ENCODE results near the gene MAGI2. TPM values are rescaled to one million over a fixed set of nuclear protein-coding genes. Genes with fewer than 3 reads are reported as not detected.
"Not testable (repeated sequence)": the region's sequence is repeated elsewhere in the genome, so short reads cannot be mapped to it uniquely, and the experiment has no call there.

MAGI2 gene
- total and polyA plus RNA-seq, 4 donors = 0.37 to 4.1 (median 1.4) TPM

DNA sequence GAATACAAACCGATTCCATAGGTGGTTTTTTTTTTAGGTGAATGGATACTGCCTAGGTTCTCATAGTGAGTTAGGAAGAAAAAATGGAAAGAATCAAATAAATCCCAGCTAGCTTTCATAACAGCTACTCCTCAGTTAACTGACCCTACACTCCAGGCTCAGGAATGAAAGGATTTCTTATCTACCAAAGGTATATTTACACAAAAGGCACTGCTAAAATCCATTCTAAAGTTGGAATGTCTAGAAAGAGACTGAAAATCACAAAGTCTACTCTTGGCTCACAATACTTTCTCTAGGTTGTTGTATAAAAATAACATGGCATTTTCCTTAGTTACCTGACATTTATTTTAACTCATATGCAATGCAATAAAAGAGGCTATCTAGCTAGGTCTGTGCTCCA, 375.2 kb downstream of the MAGI2 start:
- no peak overlapping the region for H3K9ac ChIP-seq (ENCODE audit: low read depth in 1 of 2, low read length in 2 of 2)
- 63% methylated on average over 1 of the region's 1 CpG for WGBS
- H3K27ac ChIP-seq (ENCODE audit: low read depth in 1 of 2, low read length in 2 of 2) = no peak overlapping the region
- H3K27me3 ChIP-seq (ENCODE audit: control insufficient read depth in 4 of 4, insufficient read depth in 4 of 4, low read length in 3 of 4) = no peaks in the 10 kb centered on the region
- no peaks in the 10 kb centered on the region for H3K36me3 ChIP-seq (ENCODE audit: control insufficient read depth in 4 of 4, insufficient read depth in 3 of 4, low read depth in 1 of 4, low read length in 3 of 4)
- no peaks in the 10 kb centered on the region for H3K4me1 ChIP-seq (ENCODE audit: control insufficient read depth in 4 of 4, insufficient read depth in 4 of 4, low read length in 3 of 4)
- no peak overlapping the region for H3K4me3 ChIP-seq (ENCODE audit: low read depth in 1 of 3, low read length in 3 of 3)
- TF ChIP-seq RXRA (IDR thresholded peaks at IDR 0.05) (no peak), RAD21 (IDR thresholded peaks at IDR 0.05) (no peak), NR2F2 (IDR thresholded peaks at IDR 0.05) (no peak), GABPA (IDR thresholded peaks at IDR 0.05 in 1 of 2, conservative IDR thresholded peaks at IDR 0.05 in 1 of 2) (no peak), SP1 (IDR thresholded peaks at IDR 0.05) (no peak), FOXA1 (IDR thresholded peaks at IDR 0.05) (no peak), JUND (IDR thresholded peaks at IDR 0.05) (no peak), HNF4A (conservative IDR thresholded peaks at IDR 0.05) (no peak), TAF1 (conservative IDR thresholded peaks at IDR 0.05) (no peak), EGR1 (IDR thresholded peaks at IDR 0.05; ENCODE audit: low read depth in 2 of 2) (no peak), HNF4G (IDR thresholded peaks at IDR 0.05) (no peak)
- TF ChIP-seq, protein P1, sequence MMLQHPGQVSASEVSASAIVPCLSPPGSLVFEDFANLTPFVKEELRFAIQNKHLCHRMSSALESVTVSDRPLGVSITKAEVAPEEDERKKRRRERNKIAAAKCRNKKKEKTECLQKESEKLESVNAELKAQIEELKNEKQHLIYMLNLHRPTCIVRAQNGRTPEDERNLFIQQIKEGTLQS (IDR thresholded peaks at IDR 0.05) = no peak
- TF ChIP-seq, protein P2, sequence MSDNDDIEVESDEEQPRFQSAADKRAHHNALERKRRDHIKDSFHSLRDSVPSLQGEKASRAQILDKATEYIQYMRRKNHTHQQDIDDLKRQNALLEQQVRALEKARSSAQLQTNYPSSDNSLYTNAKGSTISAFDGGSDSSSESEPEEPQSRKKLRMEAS (IDR thresholded peaks at IDR 0.05) = no peak
- TF ChIP-seq, protein P3, sequence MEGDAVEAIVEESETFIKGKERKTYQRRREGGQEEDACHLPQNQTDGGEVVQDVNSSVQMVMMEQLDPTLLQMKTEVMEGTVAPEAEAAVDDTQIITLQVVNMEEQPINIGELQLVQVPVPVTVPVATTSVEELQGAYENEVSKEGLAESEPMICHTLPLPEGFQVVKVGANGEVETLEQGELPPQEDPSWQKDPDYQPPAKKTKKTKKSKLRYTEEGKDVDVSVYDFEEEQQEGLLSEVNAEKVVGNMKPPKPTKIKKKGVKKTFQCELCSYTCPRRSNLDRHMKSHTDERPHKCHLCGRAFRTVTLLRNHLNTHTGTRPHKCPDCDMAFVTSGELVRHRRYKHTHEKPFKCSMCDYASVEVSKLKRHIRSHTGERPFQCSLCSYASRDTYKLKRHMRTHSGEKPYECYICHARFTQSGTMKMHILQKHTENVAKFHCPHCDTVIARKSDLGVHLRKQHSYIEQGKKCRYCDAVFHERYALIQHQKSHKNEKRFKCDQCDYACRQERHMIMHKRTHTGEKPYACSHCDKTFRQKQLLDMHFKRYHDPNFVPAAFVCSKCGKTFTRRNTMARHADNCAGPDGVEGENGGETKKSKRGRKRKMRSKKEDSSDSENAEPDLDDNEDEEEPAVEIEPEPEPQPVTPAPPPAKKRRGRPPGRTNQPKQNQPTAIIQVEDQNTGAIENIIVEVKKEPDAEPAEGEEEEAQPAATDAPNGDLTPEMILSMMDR (IDR thresholded peaks at IDR 0.05; ENCODE audit: low read depth, low read length, missing input control) = no peak
- TF ChIP-seq, protein P4, sequence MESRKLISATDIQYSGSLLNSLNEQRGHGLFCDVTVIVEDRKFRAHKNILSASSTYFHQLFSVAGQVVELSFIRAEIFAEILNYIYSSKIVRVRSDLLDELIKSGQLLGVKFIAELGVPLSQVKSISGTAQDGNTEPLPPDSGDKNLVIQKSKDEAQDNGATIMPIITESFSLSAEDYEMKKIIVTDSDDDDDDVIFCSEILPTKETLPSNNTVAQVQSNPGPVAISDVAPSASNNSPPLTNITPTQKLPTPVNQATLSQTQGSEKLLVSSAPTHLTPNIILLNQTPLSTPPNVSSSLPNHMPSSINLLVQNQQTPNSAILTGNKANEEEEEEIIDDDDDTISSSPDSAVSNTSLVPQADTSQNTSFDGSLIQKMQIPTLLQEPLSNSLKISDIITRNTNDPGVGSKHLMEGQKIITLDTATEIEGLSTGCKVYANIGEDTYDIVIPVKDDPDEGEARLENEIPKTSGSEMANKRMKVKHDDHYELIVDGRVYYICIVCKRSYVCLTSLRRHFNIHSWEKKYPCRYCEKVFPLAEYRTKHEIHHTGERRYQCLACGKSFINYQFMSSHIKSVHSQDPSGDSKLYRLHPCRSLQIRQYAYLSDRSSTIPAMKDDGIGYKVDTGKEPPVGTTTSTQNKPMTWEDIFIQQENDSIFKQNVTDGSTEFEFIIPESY (IDR thresholded peaks at IDR 0.05) = no peak
- TF ChIP-seq, protein P5, sequence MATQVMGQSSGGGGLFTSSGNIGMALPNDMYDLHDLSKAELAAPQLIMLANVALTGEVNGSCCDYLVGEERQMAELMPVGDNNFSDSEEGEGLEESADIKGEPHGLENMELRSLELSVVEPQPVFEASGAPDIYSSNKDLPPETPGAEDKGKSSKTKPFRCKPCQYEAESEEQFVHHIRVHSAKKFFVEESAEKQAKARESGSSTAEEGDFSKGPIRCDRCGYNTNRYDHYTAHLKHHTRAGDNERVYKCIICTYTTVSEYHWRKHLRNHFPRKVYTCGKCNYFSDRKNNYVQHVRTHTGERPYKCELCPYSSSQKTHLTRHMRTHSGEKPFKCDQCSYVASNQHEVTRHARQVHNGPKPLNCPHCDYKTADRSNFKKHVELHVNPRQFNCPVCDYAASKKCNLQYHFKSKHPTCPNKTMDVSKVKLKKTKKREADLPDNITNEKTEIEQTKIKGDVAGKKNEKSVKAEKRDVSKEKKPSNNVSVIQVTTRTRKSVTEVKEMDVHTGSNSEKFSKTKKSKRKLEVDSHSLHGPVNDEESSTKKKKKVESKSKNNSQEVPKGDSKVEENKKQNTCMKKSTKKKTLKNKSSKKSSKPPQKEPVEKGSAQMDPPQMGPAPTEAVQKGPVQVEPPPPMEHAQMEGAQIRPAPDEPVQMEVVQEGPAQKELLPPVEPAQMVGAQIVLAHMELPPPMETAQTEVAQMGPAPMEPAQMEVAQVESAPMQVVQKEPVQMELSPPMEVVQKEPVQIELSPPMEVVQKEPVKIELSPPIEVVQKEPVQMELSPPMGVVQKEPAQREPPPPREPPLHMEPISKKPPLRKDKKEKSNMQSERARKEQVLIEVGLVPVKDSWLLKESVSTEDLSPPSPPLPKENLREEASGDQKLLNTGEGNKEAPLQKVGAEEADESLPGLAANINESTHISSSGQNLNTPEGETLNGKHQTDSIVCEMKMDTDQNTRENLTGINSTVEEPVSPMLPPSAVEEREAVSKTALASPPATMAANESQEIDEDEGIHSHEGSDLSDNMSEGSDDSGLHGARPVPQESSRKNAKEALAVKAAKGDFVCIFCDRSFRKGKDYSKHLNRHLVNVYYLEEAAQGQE (IDR thresholded peaks at IDR 0.05) = no peak
- no peaks in the 10 kb centered on the region for H3K9me3 ChIP-seq (ENCODE audit: control insufficient read depth in 4 of 4, low read length in 3 of 4)
- no peak for DNase-seq (ENCODE audit: low spot score)

DNA sequence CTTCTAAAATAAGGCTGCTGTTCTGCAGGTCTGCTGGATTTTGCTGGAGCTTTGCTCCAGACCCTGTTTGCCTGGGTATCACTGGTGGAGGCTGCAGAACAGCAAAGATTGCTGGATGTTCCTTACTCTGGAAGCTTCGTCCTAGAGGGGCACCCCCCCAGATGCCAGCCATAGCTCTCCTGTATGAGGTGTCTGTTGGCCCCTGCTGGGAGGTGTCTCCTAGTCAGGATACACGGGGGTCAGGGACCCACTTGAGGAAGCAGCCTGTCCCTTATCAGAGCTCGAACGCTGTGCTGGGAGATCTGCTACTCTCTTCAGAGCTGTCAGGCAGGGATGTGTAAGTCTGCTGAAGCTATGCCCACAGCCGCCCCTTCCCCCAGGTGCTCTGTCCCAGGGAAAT, 382.3 kb downstream of the MAGI2 start:
- 73% methylated on average over 5 of the region's 5 CpGs for WGBS
- H3K36me3 ChIP-seq (ENCODE audit: control insufficient read depth in 4 of 4, insufficient read depth in 3 of 4, low read depth in 1 of 4, low read length in 3 of 4); H3K27ac ChIP-seq (ENCODE audit: low read depth in 1 of 2, low read length in 2 of 2); H3K9ac ChIP-seq (ENCODE audit: low read depth in 1 of 2, low read length in 2 of 2); DNase-seq (ENCODE audit: low spot score); H3K4me3 ChIP-seq (ENCODE audit: low read depth in 1 of 3, low read length in 3 of 3); H3K4me1 ChIP-seq (ENCODE audit: control insufficient read depth in 4 of 4, insufficient read depth in 4 of 4, low read length in 3 of 4); H3K27me3 ChIP-seq (ENCODE audit: control insufficient read depth in 4 of 4, insufficient read depth in 4 of 4, low read length in 3 of 4); H3K9me3 ChIP-seq (ENCODE audit: control insufficient read depth in 4 of 4, low read length in 3 of 4): not testable (repeated sequence)

Data from liver (tissue), 9 donors.